ENCODE measurements around the gene CD2BP2. TPM values are rescaled to one million over a fixed set of nuclear protein-coding genes. Genes with fewer than 3 reads are reported as not detected.
"Not testable (repeated sequence)": the region's sequence is repeated elsewhere in the genome, so short reads cannot be mapped to it uniquely, and the experiment has no call there.

The CD2BP2 gene
- total RNA-seq, 1 experiment from 2014 or later, result 72.5 TPM

DNA sequence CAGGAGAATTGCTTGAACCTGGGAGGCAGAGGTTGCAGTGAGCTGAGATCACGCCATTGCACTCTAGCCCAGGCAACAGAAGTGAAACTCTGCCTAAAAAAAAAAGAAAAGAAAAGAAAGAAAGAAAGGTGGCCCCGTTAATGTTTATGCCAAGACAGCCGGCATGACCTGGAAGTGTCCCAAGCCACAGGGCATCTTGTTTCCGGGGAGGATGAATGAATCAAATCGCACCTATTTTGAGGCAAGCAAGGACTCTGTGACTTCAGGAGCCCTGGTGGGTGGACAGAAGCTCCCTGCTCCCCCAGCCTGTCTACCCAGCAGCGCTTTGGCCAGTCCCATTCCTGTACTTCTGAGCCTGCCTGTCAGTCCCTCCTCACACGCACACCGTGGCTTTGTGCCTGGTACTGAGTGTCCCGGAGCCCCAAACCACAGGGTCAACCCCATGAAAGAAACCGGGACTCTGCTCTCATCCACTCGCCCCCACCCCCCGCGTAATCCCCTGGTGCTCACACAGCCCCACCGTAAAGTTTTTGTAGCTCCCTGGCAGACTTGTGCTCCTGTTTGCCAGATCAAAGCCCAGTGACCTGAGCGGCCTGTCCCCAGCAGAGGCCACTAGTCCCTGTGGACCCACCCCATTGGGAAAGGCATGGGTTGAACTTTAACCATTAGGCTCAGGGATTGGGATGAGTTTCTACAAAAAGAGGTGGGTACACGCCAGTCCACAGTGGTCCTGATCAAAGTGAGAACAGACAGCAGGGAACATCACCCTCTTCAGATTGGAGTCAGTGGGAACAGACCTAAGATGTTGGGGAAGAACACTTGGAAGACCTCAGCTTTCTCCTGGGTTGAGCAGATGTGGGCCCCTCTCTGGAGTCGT, 19.3 kb downstream of the CD2BP2 start:
- Histone ChIP-seq H3K4me3 (ENCODE audit: low read depth, low read length, poor library complexity, severe bottlenecking) (peak overlapping the region; percentile 65), H3K9me3 (ENCODE audit: low read depth, low read length, poor library complexity, severe bottlenecking) (no peaks in the 10 kb centered on the region), H3K36me3 (ENCODE audit: insufficient read depth, low read length, poor library complexity, severe bottlenecking) (no peaks in the 10 kb centered on the region), H3K27ac (ENCODE audit: low read depth, low read length, poor library complexity, severe bottlenecking) (peak overlapping the region; percentile 73), H3K4me1 (ENCODE audit: insufficient read depth, low read length, poor library complexity, severe bottlenecking) (no peaks in the 10 kb centered on the region), H3K27me3 (replicated peaks; ENCODE audit: insufficient read depth, low read depth, low read length, poor library complexity) (no peaks in the 10 kb centered on the region)
- no peak for DNase-seq (ENCODE audit: low spot score)
- BruUV-seq (replicated peaks), result no TSS peak
- TF ChIP-seq EZH2 (IDR thresholded peaks at IDR 0.05; ENCODE audit: borderline replicate concordance, low read depth, low read length, poor library complexity, severe bottlenecking), result no peak
- TF ChIP-seq, protein P1, sequence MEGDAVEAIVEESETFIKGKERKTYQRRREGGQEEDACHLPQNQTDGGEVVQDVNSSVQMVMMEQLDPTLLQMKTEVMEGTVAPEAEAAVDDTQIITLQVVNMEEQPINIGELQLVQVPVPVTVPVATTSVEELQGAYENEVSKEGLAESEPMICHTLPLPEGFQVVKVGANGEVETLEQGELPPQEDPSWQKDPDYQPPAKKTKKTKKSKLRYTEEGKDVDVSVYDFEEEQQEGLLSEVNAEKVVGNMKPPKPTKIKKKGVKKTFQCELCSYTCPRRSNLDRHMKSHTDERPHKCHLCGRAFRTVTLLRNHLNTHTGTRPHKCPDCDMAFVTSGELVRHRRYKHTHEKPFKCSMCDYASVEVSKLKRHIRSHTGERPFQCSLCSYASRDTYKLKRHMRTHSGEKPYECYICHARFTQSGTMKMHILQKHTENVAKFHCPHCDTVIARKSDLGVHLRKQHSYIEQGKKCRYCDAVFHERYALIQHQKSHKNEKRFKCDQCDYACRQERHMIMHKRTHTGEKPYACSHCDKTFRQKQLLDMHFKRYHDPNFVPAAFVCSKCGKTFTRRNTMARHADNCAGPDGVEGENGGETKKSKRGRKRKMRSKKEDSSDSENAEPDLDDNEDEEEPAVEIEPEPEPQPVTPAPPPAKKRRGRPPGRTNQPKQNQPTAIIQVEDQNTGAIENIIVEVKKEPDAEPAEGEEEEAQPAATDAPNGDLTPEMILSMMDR (conservative IDR thresholded peaks at IDR 0.05; ENCODE audit: low read depth, low read length), result no peak
- POLR2A ChIA-PET (ENCODE audit: low non-redundant PET), result no interaction called here
- CTCF ChIA-PET, result no interaction called here
- intact Hi-C loops (cut with micrococcal nuclease; ENCODE audit: unreplicated experiment), result no loop called here

DNA sequence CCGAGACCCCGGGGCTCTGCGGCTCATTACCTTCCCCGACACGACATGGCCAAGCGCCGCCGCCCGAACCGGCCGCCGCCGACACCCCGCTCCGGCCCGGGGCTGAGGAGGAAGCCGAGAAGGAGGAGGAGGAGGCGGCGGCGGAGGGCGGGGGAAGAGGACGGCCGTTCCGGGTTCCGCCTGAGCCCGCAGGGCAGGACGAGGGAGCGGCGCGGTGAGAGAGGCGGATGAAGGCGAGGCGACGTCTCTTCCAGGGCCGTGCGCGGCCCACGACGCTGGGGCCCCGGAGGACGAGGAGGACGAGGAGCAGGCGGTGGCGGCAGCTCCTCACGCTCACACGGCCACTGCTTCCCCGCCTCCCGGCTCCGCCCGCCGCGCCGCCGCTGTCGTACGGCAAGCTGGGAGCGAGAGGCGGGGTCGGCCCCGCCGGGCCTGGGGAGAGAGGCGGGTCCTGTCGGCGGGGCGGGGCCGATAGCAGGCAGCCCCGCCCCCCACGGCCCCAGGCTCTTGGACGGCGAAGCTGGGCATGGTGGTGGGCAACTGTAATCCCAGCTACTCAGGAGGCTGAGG, 20.0 kb downstream of the CD2BP2 start:
- CTCF ChIA-PET; H3K27me3 ChIP-seq (replicated peaks; ENCODE audit: insufficient read depth, low read depth, low read length, poor library complexity); H3K36me3 ChIP-seq (ENCODE audit: insufficient read depth, low read length, poor library complexity, severe bottlenecking); POLR2A ChIA-PET (ENCODE audit: low non-redundant PET); H3K4me1 ChIP-seq (ENCODE audit: insufficient read depth, low read length, poor library complexity, severe bottlenecking); H3K9me3 ChIP-seq (ENCODE audit: low read depth, low read length, poor library complexity, severe bottlenecking); BruUV-seq (replicated peaks); intact Hi-C loops (cut with micrococcal nuclease; ENCODE audit: unreplicated experiment): not testable (repeated sequence)
- H3K4me3 ChIP-seq (ENCODE audit: low read depth, low read length, poor library complexity, severe bottlenecking), result peak overlapping the region; percentile 65
- H3K27ac ChIP-seq (ENCODE audit: low read depth, low read length, poor library complexity, severe bottlenecking), result peak overlapping the region; percentile 73
- DNase-seq (ENCODE audit: low spot score), result peak; percentile 87

- DNase-seq (ENCODE audit: low spot score), result peak; percentile 85
- H3K27me3 ChIP-seq (replicated peaks; ENCODE audit: insufficient read depth, low read depth, low read length, poor library complexity); H3K36me3 ChIP-seq (ENCODE audit: insufficient read depth, low read length, poor library complexity, severe bottlenecking); BruUV-seq (replicated peaks); H3K27ac ChIP-seq (ENCODE audit: low read depth, low read length, poor library complexity, severe bottlenecking); H3K4me1 ChIP-seq (ENCODE audit: insufficient read depth, low read length, poor library complexity, severe bottlenecking); CTCF ChIA-PET; H3K9me3 ChIP-seq (ENCODE audit: low read depth, low read length, poor library complexity, severe bottlenecking); POLR2A ChIA-PET (ENCODE audit: low non-redundant PET); intact Hi-C loops (cut with micrococcal nuclease; ENCODE audit: unreplicated experiment): not testable (repeated sequence)
- H3K4me3 ChIP-seq (ENCODE audit: low read depth, low read length, poor library complexity, severe bottlenecking), result peak overlapping the region; percentile 65
These were observed 20.6 kb downstream of the CD2BP2 start for GRCh38 chr16:30334473-30334989.

- intact Hi-C loops (cut with micrococcal nuclease; ENCODE audit: unreplicated experiment); CTCF ChIA-PET; POLR2A ChIA-PET (ENCODE audit: low non-redundant PET): not testable (repeated sequence)
These were observed 30.9 kb downstream of the CD2BP2 start for GRCh38 chr16:30324220-30324619.

DNA sequence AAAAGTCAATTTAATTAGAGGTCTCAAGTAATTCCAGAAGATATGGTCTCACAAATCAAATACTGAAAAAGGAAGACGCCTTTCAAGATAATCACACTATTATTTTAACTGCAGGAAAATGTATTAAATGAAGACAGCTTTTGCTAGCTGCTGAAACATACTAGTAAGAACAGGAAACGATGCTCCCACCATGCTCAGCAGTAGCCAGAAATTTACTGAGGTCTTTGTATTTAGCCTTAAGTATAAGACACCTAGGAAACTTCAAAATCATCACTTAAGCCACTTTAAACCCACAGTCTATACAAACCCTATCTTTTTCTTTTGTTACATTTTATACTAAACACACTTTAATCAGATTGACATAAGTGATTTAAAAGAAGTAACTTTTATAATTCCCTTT, 36.5 kb downstream of the CD2BP2 start:
- POLR2A ChIA-PET (ENCODE audit: low non-redundant PET); H3K4me3 ChIP-seq (ENCODE audit: low read depth, low read length, poor library complexity, severe bottlenecking); H3K36me3 ChIP-seq (ENCODE audit: insufficient read depth, low read length, poor library complexity, severe bottlenecking); H3K27me3 ChIP-seq (replicated peaks; ENCODE audit: insufficient read depth, low read depth, low read length, poor library complexity); H3K9me3 ChIP-seq (ENCODE audit: low read depth, low read length, poor library complexity, severe bottlenecking); BruUV-seq (replicated peaks); DNase-seq (ENCODE audit: low spot score); H3K27ac ChIP-seq (ENCODE audit: low read depth, low read length, poor library complexity, severe bottlenecking); H3K4me1 ChIP-seq (ENCODE audit: insufficient read depth, low read length, poor library complexity, severe bottlenecking); intact Hi-C loops (cut with micrococcal nuclease; ENCODE audit: unreplicated experiment); CTCF ChIA-PET: not testable (repeated sequence)

More at GRCh38 chr16:30324220-30324619, 30.9 kb downstream of the CD2BP2 start:
- H3K27ac ChIP-seq (ENCODE audit: low read depth, low read length, poor library complexity, severe bottlenecking); H3K4me3 ChIP-seq (ENCODE audit: low read depth, low read length, poor library complexity, severe bottlenecking); DNase-seq (ENCODE audit: low spot score); H3K4me1 ChIP-seq (ENCODE audit: insufficient read depth, low read length, poor library complexity, severe bottlenecking); H3K9me3 ChIP-seq (ENCODE audit: low read depth, low read length, poor library complexity, severe bottlenecking); BruUV-seq (replicated peaks); H3K27me3 ChIP-seq (replicated peaks; ENCODE audit: insufficient read depth, low read depth, low read length, poor library complexity); H3K36me3 ChIP-seq (ENCODE audit: insufficient read depth, low read length, poor library complexity, severe bottlenecking): not testable (repeated sequence)

DNA sequence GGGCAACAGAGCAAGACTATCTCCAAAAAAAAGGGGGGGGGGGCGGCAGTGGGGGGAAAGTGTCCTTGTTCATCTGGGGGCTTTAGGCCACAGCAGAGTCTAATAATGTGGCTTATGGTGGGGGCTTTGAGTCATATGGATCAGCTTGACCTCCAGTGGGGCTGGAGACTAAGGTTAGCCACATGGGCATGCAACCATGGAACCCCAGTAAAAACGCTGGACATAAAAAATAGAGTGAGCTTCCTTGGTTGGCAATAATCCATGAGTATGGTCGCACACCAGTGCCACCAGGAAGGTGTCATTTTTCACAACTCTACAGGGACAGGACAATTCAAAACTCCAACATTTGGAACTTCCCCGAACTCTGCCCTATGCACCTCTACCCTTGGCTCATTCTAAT, 44.2 kb downstream of the CD2BP2 start:
- H3K4me3 ChIP-seq (ENCODE audit: low read depth, low read length, poor library complexity, severe bottlenecking); H3K27ac ChIP-seq (ENCODE audit: low read depth, low read length, poor library complexity, severe bottlenecking); H3K27me3 ChIP-seq (replicated peaks; ENCODE audit: insufficient read depth, low read depth, low read length, poor library complexity); BruUV-seq (replicated peaks); POLR2A ChIA-PET (ENCODE audit: low non-redundant PET); H3K36me3 ChIP-seq (ENCODE audit: insufficient read depth, low read length, poor library complexity, severe bottlenecking); H3K9me3 ChIP-seq (ENCODE audit: low read depth, low read length, poor library complexity, severe bottlenecking); intact Hi-C loops (cut with micrococcal nuclease; ENCODE audit: unreplicated experiment); CTCF ChIA-PET; DNase-seq (ENCODE audit: low spot score): not testable (repeated sequence)
- peaks cover 11% of the 10 kb centered on the region for H3K4me1 ChIP-seq (ENCODE audit: insufficient read depth, low read length, poor library complexity, severe bottlenecking)

Measured in A673 (cell line).